GM18868 (cell line): ENCODE measurements around the gene PFN1.

Experiments used
- ATAC-seq: cut with Tn5 transposase; IDR thresholded peaks from one replicate; pipeline ENCODE4 v1.9.1; 2021; ENCODE audit warnings: mild to moderate bottlenecking, moderate library complexity; ENCODE audit not compliant: unreplicated experiment

Gene PFN1

DNA sequence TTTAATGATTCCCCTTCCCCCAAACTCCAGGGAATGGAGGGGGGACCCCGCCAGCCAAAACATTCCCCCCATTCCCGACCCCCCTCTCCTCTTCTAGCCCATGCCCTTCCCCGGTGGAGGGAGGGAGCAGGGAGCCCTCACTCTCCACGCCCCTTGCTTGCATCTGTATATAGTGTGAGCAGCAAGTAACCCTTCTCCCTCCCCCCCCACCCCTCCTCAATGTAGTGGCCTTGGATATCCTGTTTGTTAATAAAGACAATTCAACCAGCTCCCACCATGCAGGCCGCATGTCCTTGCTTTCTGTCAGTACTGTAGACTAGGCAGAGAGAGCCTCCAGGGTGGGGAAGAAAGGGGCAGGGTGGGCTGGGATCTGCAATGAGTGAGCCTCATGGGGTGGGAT, 50.5 kb downstream of the PFN1 start:
- no peak for ATAC-seq

DNA sequence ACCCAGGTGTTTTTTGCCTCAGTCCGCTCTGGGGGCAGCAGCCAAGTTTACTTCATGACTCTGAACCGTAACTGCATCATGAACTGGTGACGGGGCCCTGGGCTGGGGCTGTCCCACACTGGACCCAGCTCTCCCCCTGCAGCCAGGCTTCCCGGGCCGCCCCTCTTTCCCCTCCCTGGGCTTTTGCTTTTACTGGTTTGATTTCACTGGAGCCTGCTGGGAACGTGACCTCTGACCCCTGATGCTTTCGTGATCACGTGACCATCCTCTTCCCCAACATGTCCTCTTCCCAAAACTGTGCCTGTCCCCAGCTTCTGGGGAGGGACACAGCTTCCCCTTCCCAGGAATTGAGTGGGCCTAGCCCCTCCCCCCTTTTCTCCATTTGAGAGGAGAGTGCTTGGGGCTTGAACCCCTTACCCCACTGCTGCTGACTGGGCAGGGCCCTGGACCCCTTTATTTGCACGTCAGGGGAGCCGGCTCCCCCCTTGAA, 51.1 kb downstream of the PFN1 start:
- no peak for ATAC-seq

DNA sequence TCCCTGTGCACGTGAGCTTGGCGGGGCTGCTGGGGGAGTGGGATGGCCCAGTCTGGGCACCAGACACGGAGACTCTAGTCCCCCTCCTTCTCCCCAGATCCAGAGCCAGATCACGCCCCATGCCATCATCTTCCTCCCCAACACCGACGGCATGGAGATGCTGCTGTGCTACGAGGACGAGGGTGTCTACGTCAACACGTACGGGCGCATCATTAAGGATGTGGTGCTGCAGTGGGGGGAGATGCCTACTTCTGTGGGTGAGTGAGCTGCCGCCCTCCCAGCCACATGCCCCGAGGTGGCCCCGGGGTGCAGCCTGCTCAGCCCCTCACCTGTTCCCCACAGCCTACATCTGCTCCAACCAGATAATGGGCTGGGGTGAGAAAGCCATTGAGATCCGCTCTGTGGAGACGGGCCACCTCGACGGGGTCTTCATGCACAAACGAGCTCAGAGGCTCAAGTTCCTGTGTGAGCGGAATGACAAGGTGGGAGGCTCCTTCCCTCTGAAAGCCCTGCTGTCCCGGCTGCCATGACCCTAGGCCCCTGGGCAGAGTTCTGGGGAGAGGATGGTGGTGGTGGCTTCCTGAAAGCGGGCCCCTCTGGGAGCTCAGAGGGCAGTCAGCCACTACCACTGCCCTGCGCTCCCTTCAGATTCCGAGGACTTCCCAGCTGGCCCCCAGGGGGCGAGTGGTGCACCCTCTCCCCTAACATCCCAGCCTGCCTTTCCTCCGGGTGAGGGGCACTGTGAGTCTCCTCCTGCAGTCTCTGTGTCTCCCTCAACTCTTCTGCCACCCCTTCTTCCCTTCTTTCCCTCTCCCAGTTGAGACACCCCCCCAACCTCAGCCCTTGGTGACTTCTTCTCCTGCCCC, 51.8 kb downstream of the PFN1 start:
- ATAC-seq = no peak

GRCh38 chr17:4895657-4896331, 52.5 kb downstream of the PFN1 start:
- ATAC-seq = no peak
